NCI-H2227 (cell line): ENCODE data around the gene HPSE2.
A peak's percentile ranks its signal among the peaks of the same experiment; 100 is the strongest.

Source experiments
- DNase-seq: peaks from one replicate; lab custom pipeline; 2025; ENCODE audit not compliant: unreplicated experiment; lab: John Stamatoyannopoulos, UW

HPSE2 gene

DNA sequence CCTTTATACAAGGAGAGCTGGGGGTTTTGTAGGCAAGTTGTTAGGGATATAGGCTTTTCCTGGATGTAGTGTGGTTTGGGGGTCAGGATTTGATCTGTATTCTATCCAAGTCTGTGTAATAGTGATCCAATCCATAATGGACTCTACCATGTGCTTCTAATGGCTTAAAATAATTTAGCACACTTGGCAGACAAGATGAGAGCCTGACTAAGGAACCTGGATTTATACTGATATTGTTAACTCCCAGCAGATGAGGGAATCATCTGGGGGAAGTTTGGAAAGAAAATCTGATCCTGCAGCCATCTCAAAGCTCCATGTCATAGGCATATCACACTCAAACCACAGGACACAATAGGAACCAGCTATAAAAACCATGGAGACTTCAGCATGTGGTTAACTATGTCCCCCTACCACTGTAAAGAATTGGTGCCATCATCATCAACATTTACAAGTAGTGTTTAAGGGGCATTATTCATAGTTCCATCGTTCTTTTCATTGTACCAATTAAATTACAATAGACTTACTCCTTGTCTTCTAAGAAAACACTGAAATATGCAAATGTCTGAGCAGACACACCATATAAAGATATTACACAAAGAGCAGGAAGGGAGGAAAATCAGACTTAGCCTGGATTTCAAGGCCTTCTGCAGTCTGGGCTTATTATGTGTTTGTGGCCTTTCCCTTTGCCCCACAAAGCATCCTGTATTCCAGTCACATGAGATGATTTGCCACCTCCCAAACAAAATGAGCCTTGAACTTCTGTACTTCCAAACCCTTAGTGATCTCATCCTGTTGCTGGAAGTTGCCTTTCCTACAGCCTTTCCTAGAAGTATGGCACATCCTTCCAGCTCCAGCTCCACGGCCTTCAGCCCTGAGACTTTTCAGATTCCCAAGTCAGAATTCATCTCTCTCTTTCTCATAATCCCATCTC is 766.4 kb downstream of the HPSE2 start:
- DNase-seq: no peak

- peak; percentile 76 for DNase-seq
Measured at GRCh38 chr10:98467506-98468318, 767.9 kb downstream of the HPSE2 start.

DNA sequence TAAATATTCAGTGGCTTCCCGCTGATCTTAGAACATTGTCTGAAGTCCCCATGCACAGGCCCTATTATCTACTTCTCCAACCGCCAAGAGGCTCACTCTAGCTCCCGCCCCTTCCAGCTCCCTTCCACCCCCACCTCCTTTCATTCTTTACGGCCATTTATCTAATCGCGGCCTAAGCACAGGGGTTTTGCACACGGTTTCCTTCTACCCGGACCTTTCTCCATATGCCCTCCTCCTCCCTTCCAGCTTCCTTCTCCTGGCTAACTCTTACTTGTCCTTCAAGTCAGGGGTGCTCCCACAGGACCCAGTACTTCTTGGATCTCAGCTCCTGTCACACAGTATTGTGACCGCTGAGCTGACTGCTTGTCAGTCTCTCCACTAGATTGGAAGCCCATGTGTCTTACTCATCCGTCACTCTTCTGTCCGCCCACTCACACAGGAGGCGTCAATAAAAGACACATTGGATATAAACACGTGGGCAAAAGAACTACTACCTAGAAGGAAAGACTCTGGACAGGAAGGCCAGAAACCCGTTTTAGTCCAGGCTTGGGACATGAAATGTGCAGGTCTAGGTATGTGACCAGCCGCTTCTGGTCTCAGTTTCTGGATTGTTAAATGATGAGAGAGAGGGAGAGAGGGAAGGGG is 768.7 kb downstream of the HPSE2 start:
- DNase-seq: peak; percentile 22

- DNase-seq: no peak
Measured at GRCh38 chr10:98465866-98466265, 769.8 kb downstream of the HPSE2 start.

DNA sequence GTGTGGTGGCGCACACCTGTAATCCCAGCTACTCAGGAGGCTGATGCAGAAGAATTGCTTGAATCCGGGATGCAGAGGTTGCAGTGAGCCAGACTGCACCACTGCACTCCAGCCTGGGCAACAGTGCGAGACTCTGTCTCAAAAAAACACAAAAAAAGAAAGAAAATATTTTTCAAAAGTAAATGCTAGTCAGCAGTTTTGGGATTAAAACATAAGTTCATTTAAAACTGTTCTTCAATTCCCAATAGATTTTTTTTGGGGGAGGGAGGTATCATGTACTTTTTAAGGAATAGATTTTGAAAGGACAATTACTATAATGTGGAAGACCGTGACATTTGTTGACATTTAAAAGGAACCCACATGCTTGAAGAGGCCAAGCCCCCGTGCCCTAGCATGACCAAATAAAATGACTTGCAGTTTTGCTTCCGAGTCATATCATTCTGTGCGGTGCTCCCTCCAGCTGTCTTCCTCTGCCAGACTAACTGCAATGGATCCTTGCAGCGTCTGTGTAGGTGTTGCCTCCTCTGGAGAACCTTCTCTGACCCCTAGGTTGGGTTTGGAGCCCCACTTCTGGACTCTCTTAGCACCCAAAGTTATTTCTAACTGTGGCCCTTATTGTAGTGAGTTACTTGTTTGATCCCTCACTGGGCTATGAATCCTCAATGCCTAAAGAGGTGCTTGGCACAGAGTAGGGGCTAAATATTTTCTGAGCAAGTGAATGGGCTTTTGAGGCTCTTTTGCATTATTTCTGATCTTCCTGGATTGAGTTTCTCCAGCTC is 771.5 kb downstream of the HPSE2 start:
- DNase-seq: no peak

- no peak for DNase-seq
Measured at GRCh38 chr10:98463016-98463415, 772.6 kb downstream of the HPSE2 start.

DNA sequence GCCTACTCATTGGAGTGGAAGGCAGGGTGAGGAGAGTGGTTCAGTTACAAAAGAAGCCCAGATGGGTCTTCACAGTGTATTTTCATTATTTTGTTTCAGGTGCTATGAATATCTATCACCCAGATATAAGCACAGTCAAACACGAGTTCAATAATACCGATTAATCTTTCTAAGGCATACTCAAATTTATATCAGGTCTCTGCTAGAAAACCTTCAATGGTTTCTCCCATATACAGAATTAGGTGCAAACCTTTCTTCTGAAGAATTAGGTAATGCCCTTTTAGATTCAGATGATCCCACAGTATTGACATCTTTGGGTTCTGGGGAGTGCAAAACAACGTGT is 774.2 kb downstream of the HPSE2 start:
- no peak for DNase-seq

DNA sequence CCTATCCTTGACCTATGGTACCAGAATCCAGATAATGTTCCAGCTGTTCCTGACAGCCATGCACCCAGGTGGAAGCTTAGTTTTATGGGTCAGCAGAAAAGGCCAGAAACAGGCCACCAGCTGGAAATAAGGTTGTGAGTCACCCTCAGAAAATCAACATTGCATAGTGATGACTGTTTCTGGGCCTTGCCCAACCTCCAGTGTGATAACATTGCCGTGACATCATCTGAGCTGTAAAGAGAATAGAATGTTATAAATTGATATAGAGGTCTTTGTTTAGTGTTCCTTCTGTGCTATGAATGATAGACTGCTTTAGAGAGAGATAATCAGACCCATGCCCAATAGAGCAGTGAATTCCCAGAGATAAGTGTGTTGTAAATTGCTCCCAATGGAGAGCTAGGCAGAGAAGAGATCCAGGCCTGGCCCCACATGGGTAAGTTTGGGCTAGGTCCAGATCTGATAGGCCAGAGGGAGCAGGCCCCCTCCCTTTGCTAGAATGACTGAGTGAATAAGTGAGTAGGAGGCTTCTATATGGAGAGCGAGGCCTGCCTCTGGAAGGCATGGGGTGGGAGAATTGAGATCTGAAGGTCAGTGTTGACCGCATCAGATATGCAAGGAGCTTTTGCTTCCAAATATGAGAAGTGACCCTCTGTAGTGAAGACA is 774.7 kb downstream of the HPSE2 start:
- DNase-seq: no peak

- DNase-seq: no peak
Measured at GRCh38 chr10:98458809-98459784, 776.6 kb downstream of the HPSE2 start.

- no peak for DNase-seq
Measured at GRCh38 chr10:98457721-98458120, 777.9 kb downstream of the HPSE2 start.

GRCh38 chr10:98456686-98457482 is 778.8 kb downstream of the HPSE2 start:
- DNase-seq: no peak

- DNase-seq: no peak
Measured at GRCh38 chr10:98456043-98456570, 779.5 kb downstream of the HPSE2 start.

DNA sequence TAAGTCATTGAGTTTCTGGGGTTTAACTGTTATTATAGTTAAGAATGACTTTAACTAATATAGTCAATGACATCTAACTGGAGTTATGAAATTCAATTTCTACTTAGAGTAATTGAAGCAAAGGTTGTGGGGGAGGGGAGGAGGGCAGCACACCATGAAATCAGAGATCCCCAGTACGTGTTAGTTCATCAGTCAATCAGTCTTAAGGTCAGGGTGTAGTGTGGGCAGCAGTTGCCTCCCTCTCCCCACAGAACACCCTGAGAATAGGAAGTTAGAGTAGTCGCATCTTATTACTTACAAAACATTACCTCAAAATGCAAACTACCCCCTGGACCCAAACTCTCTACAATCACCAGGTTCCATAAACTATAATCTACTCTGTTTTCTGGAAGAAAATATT is 781.9 kb downstream of the HPSE2 start:
- no peak for DNase-seq

DNA sequence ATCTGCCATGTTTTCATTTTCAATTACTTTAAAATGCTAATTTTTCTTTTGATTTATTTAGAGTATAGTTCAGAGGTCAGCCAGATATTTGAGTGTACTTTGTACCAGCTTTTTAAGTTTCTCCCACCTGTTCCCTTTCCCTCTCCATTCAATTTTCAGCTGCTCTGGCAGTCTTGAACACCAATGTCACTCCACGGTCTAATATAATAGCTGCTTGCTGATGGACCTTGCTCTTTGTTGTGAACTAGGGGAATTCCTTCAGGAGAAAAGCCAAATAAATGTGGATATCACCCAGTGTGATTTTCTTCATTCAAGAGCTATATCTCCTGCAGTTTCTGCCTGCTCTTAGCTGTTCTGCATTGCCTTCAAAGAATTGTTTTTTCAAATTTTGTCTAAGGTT is 785.0 kb downstream of the HPSE2 start:
- DNase-seq: no peak

- no peak for DNase-seq
Measured at GRCh38 chr10:98449287-98449686, 786.4 kb downstream of the HPSE2 start.

DNA sequence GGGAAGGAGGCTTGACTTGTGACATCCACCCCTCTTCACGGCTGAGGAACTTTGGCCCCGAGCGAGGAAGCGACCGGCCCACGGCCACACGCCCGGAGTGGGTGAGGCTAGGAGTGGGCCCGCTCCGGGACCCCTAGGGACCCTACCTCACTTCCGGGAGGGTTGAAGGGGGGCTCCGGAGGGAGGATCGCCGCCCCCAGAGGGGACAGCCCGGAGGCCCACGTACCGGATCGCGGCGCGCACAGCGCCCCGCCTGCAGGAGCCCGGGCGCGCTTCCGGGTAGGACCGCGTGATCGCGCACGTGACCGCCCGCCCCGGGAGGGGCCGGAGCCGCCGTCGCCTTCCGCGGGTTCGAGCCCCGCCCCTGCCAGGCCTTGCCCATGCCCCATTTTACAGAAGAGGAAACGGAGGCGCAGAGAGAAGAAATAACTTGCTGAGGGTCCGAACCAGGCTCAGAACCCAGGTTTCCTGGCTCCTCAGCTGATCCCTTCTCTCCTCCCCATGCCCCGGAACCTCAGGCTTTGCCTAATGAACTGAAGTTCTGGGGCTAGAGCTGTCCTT is 788.9 kb downstream of the HPSE2 start, which contains the start of gene HPS1:
Gene HPS1, minus strand, starts transcription at position 275 of the 561 bp plus-strand sequence. CDS start 3,695 bp downstream, outside the sequence.
- peak; percentile 80 for DNase-seq

- DNase-seq: peak; percentile 31
Measured at GRCh38 chr10:98446151-98446660, 789.4 kb downstream of the HPSE2 start.
